ENCODE data around the gene DCTPP1.

DCTPP1 gene

DNA sequence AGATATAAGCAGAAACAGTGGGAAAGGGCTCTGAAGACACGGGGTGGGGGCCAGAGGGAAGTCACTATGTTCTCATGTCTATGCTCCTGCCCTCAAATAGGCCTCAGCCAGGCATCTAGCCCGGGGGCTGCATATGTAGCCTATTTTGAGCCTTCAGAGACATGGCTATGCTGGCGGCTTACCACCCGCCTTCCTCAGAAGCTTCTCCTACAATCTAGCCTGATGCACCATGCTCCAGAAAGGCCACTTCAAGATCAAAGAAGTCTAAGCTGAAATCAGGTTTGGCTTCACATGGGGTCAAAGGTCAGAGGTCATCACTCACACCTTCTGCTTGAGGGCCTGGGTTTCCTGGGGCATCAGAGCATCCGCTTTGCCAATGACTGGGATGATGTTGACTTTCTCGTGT, 49.0 kb downstream of the DCTPP1 start:
- no peak for DNase-seq

DNA sequence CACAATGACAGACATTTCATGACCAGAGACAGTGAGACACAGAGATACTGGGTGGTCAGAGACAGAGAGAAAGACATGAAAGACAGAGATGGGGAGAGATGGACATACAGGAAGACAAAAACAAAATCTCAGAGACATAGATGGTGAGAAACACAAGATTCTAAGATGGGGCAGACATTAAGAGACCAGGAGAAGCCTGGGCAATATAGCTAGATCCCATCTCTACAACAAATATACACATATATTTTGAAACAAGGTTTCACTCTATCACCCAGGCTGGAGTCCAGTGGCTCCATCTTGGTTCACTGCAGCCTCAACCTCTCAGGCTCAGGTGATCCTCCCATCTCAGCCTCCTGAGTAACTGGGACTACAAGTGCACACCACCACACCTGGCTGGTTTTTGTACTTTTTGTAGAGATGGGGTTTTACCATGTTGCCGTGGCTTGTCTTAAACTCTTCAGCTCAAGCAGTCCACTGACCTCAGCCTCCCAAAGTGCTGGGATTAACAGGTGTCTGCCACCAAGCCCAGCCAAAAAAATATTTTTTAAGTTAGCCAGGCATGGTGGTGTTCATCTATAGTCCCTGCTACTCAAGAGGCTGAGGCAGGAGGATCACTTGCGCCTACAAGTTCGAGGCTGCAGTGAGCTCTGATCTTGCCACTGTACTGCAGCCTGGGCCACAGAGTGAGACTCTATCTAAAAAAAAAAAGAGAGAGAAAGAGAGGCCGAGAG, 49.6 kb downstream of the DCTPP1 start:
- DNase-seq: no peak

- no peak for DNase-seq
Observed at GRCh38 chr16:30379158-30379783, 50.6 kb downstream of the DCTPP1 start.

GRCh38 chr16:30378236-30379157, 51.3 kb downstream of the DCTPP1 start:
- peak; percentile 99 for DNase-seq

GRCh38 chr16:30377812-30378235, 52.0 kb downstream of the DCTPP1 start:
- DNase-seq: peak; percentile 91

DNA sequence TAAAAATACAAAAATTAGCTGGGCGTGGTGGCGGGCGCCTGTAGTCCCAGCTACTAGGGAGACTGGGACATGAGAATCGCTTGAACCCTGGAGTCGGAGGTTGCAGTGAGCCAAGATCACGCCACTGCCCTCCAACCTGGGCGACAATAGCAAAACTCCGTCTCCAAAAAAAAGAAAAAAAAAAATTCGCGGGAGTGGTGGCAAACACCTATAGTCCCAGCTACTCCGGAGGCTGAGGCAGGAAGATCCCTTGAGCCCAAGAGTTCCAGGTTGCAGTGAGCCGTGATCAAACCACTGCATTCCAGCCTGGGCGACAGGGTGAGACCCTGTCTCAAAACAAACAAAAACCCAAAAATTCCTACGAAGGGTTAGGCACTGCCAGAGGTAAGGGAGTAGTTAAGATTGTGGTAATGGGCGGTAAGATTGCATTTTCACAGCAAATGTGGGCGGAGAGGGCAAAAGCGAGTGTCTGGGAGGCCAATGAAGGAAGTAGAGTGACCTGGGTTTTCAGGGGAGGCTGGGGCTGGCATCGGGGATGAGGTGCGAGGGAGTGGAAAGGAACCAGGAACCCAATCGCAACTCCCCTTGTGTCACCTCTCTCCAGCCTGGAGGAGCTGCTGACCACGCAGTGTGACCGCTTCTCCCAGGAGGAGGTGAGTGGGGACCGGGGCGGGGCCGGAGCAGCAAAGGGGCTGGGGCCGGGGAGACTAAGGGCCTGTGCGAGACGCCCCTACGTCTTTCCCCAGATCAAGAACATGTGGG, 52.6 kb downstream of the DCTPP1 start:
- DNase-seq: no peak

- DNase-seq: no peak
Observed at GRCh38 chr16:30376461-30376902, 53.3 kb downstream of the DCTPP1 start.

DNA sequence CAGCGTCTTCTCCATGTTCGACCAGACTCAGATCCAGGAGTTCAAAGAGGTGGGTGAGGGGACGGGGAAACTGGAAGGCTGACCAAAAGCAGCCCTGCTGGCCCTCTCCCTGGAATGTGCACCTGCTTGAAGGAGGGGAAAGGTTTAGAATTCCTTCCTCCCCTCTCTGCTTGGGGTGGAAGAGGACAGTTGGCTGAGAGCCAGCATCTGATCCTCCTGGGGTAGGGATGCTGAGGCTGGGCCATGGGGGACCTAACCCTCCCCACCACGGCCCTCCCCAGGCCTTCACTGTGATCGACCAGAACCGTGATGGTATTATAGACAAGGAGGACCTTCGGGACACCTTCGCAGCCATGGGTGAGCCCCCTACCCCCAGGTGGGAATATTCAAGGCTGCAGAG, 54.0 kb downstream of the DCTPP1 start:
- DNase-seq: no peak

DNA sequence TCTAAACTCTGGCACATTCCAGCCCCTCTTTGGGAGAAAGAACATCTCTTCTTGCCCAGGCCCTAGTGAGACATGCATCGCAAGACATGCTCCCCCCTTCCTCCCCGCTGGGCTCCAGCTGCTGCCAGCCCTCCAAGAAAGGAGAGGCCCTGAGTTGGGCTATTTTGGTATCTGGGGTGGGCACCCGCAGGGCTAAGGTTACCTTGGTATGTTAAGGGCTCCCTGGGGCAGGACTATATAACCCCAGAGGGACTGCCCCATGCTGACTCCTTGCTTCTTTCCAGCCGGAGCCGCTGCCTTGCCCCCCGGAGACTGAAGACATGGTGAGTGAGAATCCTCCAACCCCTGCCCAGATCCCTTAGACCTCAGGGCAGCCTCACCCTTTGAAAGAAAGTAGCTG, 55.3 kb downstream of the DCTPP1 start, which contains the start of gene MYL11:
MYL11 (plus strand) TSS at position 265 of the 400 bp plus-strand sequence; CDS start at position 321, 56 bp downstream.
- DNase-seq: no peak
